Measurements from ENCODE around the gene CHST1.

DNA sequence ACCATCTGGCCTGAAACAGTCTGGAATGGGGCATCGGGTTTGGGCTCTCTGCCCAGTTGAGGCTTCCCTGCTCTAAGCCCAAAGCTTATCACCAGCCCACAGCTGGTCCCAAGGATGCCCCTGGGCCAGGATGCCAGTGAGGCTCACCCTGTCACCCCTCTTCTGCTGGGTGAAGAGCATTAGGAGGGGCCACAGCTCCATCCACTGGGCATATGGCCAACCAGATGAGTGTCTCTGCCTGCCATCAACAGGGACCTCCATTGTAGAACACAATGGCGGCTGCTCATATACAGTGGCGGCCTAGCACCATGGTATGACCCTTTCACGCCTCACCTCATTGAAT lies 5.6 kb downstream of the CHST1 start:
- TF ChIP-seq POLR2AphosphoS5 (IDR thresholded peaks at IDR 0.05; ENCODE audit: insufficient read depth, low read depth, low read length) (no peak), GATA2 (IDR thresholded peaks at IDR 0.05; ENCODE audit: insufficient read depth, insufficient read length, low read depth, low read length) (no peak), POLR2A (IDR thresholded peaks at IDR 0.05; ENCODE audit: low read depth, low read length) (no peak)
- TF ChIP-seq, protein P1, sequence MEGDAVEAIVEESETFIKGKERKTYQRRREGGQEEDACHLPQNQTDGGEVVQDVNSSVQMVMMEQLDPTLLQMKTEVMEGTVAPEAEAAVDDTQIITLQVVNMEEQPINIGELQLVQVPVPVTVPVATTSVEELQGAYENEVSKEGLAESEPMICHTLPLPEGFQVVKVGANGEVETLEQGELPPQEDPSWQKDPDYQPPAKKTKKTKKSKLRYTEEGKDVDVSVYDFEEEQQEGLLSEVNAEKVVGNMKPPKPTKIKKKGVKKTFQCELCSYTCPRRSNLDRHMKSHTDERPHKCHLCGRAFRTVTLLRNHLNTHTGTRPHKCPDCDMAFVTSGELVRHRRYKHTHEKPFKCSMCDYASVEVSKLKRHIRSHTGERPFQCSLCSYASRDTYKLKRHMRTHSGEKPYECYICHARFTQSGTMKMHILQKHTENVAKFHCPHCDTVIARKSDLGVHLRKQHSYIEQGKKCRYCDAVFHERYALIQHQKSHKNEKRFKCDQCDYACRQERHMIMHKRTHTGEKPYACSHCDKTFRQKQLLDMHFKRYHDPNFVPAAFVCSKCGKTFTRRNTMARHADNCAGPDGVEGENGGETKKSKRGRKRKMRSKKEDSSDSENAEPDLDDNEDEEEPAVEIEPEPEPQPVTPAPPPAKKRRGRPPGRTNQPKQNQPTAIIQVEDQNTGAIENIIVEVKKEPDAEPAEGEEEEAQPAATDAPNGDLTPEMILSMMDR (IDR thresholded peaks at IDR 0.05; ENCODE audit: extremely low read depth in 1 of 2, insufficient read depth in 1 of 2, low read depth in 1 of 2, low read length in 2 of 2) = no peak

Measured in endothelial cell of umbilical vein (primary cell).